ENCODE results near the gene XPR1. TPM values are rescaled to one million over a fixed set of nuclear protein-coding genes. Genes with fewer than 3 reads are reported as not detected.

Gene XPR1
- total and polyA plus RNA-seq, 10 of the 15 experiments (the other 5 are each of a cell fraction or from before 2014, with no cell fraction given) = 1.1 to 33.9 (median 11.3) TPM

DNA sequence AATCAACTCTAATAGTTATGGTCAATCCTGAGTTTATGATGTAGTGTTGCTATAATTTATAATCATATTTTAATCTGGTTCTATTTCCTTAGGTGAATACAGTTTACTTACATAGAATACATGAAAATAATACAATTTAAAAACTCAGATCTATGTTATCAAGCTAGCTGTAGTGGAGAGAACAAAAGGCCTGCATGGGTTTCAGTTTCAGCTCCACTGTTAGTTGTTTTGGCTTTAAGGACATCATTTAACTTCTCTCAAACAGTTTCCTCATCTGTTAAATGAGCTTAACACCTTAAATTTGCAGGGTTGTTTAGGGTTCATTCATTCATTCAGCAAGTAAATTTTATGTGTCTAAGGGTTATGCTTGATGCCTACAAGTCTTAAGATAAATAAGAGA lies 182.4 kb downstream of the XPR1 start (continued):
- TF ChIP-seq, protein P1, sequence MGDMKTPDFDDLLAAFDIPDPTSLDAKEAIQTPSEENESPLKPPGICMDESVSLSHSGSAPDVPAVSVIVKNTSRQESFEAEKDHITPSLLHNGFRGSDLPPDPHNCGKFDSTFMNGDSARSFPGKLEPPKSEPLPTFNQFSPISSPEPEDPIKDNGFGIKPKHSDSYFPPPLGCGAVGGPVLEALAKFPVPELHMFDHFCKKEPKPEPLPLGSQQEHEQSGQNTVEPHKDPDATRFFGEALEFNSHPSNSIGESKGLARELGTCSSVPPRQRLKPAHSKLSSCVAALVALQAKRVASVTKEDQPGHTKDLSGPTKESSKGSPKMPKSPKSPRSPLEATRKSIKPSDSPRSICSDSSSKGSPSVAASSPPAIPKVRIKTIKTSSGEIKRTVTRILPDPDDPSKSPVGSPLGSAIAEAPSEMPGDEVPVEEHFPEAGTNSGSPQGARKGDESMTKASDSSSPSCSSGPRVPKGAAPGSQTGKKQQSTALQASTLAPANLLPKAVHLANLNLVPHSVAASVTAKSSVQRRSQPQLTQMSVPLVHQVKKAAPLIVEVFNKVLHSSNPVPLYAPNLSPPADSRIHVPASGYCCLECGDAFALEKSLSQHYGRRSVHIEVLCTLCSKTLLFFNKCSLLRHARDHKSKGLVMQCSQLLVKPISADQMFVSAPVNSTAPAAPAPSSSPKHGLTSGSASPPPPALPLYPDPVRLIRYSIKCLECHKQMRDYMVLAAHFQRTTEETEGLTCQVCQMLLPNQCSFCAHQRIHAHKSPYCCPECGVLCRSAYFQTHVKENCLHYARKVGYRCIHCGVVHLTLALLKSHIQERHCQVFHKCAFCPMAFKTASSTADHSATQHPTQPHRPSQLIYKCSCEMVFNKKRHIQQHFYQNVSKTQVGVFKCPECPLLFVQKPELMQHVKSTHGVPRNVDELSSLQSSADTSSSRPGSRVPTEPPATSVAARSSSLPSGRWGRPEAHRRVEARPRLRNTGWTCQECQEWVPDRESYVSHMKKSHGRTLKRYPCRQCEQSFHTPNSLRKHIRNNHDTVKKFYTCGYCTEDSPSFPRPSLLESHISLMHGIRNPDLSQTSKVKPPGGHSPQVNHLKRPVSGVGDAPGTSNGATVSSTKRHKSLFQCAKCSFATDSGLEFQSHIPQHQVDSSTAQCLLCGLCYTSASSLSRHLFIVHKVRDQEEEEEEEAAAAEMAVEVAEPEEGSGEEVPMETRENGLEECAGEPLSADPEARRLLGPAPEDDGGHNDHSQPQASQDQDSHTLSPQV (IDR thresholded peaks at IDR 0.05) = no peak
- TF ChIP-seq, protein P2, sequence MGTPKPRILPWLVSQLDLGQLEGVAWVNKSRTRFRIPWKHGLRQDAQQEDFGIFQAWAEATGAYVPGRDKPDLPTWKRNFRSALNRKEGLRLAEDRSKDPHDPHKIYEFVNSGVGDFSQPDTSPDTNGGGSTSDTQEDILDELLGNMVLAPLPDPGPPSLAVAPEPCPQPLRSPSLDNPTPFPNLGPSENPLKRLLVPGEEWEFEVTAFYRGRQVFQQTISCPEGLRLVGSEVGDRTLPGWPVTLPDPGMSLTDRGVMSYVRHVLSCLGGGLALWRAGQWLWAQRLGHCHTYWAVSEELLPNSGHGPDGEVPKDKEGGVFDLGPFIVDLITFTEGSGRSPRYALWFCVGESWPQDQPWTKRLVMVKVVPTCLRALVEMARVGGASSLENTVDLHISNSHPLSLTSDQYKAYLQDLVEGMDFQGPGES (IDR thresholded peaks at IDR 0.05) = no peak
- TF ChIP-seq NRF1 (conservative IDR thresholded peaks at IDR 0.05; ENCODE audit: low read depth, low read length) (no peak), NR2C1 (IDR thresholded peaks at IDR 0.05) (no peak), ZSCAN29 (IDR thresholded peaks at IDR 0.05) (no peak), GATAD2B (conservative IDR thresholded peaks at IDR 0.05; ENCODE audit: low read depth) (no peak), PAX8 (IDR thresholded peaks at IDR 0.05) (no peak)
- TF ChIP-seq, protein P3, sequence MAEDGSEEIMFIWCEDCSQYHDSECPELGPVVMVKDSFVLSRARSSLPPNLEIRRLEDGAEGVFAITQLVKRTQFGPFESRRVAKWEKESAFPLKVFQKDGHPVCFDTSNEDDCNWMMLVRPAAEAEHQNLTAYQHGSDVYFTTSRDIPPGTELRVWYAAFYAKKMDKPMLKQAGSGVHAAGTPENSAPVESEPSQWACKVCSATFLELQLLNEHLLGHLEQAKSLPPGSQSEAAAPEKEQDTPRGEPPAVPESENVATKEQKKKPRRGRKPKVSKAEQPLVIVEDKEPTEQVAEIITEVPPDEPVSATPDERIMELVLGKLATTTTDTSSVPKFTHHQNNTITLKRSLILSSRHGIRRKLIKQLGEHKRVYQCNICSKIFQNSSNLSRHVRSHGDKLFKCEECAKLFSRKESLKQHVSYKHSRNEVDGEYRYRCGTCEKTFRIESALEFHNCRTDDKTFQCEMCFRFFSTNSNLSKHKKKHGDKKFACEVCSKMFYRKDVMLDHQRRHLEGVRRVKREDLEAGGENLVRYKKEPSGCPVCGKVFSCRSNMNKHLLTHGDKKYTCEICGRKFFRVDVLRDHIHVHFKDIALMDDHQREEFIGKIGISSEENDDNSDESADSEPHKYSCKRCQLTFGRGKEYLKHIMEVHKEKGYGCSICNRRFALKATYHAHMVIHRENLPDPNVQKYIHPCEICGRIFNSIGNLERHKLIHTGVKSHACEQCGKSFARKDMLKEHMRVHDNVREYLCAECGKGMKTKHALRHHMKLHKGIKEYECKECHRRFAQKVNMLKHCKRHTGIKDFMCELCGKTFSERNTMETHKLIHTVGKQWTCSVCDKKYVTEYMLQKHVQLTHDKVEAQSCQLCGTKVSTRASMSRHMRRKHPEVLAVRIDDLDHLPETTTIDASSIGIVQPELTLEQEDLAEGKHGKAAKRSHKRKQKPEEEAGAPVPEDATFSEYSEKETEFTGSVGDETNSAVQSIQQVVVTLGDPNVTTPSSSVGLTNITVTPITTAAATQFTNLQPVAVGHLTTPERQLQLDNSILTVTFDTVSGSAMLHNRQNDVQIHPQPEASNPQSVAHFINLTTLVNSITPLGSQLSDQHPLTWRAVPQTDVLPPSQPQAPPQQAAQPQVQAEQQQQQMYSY (CRISPR knock-in tag; IDR thresholded peaks at IDR 0.05) = no peak
- TF ChIP-seq, protein P4, sequence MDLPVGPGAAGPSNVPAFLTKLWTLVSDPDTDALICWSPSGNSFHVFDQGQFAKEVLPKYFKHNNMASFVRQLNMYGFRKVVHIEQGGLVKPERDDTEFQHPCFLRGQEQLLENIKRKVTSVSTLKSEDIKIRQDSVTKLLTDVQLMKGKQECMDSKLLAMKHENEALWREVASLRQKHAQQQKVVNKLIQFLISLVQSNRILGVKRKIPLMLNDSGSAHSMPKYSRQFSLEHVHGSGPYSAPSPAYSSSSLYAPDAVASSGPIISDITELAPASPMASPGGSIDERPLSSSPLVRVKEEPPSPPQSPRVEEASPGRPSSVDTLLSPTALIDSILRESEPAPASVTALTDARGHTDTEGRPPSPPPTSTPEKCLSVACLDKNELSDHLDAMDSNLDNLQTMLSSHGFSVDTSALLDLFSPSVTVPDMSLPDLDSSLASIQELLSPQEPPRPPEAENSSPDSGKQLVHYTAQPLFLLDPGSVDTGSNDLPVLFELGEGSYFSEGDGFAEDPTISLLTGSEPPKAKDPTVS (IDR thresholded peaks at IDR 0.05; ENCODE audit: low read depth, low read length) = no peak
